Bone marrow (tissue), 2 donors: Measurements from ENCODE around the gene ADGRG6.

Source experiments
- DNase-seq, 2 donors: peaks; one replicate each; lab custom pipeline; 2025; lab: John Stamatoyannopoulos, UW

Gene ADGRG6

GRCh38 chr6:142376800-142377496, 75.1 kb downstream of the ADGRG6 start:
- no peak for DNase-seq

DNA sequence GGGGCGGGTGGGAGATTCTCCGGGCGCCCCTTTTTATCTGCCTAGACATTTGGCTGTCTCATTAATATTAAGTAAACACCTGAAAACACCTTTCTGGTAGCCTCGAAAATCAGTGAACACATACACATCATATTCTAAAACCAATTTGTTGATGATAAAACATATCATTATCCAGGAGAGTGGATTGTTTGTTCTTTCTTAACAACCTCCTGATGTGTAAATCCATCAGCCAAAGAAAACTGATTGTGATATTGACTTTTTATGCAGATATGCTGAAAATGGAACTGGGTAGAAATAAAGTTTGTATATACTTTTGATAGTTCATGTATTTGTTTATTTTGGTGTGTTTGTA, 75.7 kb downstream of the ADGRG6 start:
- no peak for DNase-seq

- DNase-seq: no peak
Measured at GRCh38 chr6:142378138-142378875, 76.5 kb downstream of the ADGRG6 start.

- no peak for DNase-seq
Measured at GRCh38 chr6:142380626-142381025, 78.8 kb downstream of the ADGRG6 start.

GRCh38 chr6:142381181-142381580, 79.4 kb downstream of the ADGRG6 start:
- DNase-seq: no peak

GRCh38 chr6:142381845-142382378, 80.1 kb downstream of the ADGRG6 start:
- DNase-seq: no peak

- DNase-seq: no peak
Measured at GRCh38 chr6:142384519-142385254, 82.9 kb downstream of the ADGRG6 start.

DNA sequence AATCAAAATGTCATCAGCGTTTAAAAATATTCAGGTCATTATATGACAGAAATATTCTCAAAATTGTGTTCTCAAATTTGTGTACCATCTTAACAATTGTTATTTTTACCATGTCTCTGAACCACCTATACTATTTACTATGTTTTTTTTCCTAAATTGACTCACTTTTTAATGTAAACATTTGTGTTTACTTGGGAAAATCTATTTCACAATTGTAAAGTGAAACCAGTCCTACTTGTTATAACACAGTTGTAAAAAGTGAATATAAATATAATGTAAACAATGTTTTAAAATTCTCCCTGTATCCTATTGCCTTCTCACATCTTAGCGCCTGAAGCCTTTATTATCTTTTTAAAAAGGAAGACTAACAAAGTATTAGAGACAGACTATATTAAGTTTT, 83.5 kb downstream of the ADGRG6 start:
- DNase-seq: no peak

GRCh38 chr6:142386657-142387056, 84.8 kb downstream of the ADGRG6 start:
- DNase-seq: no peak

DNA sequence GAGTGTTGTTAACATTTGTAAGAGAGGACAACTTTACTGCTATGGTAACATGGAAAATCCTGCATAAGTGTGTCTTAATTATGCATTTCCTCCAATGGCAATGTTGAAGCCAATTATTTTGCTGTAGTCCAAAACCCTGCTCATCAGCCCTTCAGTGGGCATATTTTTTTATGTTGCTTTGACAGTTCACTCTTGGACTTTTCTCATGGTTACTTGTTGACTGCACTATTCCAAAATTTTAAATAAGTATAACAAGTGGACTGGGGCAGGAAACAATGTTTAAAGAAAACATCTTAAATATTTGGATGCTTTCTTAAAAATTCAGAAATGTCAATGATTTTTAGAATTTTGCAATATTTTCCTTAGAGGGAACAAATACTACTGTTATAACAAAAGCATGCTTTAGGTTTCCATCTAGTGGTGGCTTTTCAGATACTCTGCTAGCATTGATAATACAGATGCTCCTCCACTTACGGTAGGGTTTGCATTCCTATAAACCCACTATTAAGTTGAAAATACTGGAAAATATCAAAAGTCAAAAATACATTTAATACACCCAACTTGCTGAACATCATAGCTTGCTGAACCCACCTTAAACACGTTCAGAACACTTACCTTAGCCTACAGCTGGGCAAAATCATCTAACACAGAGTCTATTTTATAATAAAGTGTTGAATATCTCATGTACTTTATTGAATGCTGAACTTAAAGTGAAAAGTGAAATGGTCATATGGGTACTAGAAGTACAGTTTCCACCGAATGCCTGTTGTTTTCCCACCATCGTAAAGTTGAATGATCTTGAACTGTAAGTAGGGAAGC, 86.4 kb downstream of the ADGRG6 start:
- no peak for DNase-seq

DNA sequence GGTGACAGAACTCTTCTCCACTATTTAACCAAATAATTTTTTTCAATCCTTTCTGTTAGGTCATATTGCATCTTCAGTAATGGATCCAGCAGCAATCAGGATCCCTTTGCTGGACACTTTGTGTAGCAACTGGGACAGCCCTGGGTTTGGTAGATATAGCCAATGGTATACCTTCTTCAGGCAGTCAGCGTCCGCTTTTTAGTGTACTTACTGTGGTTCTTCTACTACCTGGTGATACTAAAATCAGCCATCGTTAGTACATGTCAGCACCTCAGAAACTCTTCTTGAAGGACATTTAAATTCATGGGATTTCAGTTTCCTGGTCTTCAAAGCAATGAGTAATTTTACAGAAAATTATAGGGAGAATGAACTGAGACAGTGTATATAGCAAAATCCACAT, 93.5 kb downstream of the ADGRG6 start:
- DNase-seq: no peak

GRCh38 chr6:142395768-142396231, 94.0 kb downstream of the ADGRG6 start:
- DNase-seq: peak in 1 of 2 donors; percentile 76

DNA sequence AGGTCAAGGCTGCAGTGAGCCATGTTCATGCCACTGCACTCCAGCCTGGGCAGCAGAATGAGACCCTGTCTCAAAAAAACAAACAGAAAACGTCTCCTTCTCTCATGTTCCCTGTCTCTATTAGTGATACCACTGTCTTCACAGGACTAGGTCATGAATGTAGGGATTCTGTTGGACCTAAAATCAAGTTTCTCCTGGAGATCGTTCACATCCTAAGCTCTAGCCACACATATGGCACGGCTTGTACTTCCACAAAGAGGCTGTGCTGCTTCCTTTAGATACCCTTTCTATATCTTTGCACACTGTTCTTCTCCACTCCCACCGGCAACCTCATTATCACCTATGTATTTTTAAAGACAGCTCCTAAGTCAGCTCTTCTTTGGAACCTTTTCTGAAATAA, 96.5 kb downstream of the ADGRG6 start:
- DNase-seq: no peak

DNA sequence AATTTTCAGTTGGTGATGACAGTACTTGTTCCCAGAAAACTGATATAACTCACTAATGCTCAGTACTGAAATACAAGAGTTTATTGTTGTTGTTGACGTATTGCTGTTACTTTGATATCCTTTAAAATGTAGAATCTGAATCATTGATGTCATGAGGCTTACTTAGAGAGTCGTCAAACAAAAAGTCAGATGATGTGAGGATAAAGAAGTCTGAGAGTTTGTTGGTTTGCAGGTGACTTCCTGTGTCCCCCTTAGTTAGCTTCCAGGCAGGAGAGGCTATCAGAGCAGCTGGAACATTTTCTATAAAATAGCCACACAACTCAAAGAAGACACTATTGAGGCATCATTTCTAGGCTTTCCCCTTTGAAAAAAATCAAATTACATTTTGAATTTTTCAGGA, 97.9 kb downstream of the ADGRG6 start:
- DNase-seq: no peak

GRCh38 chr6:142400495-142400894, 98.7 kb downstream of the ADGRG6 start:
- no peak for DNase-seq

DNA sequence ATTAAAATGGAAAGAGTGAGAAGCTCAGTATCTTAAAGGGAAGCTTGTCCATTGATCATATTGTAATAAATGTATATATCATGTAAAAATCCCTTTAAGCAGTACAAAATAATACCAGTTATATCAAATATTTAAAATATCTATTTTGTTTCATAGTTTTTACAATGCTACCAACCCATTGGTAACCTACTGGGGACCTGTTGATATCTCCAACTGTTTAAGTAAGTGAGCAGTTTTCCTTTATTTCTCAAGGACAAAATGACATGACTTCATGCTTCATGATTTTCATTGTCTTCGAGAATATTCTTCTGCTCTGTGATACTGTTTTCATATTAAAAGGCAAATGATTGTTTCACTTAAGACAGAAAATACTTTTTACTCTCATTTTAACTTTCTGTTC, 100.0 kb downstream of the ADGRG6 start:
- no peak for DNase-seq

DNA sequence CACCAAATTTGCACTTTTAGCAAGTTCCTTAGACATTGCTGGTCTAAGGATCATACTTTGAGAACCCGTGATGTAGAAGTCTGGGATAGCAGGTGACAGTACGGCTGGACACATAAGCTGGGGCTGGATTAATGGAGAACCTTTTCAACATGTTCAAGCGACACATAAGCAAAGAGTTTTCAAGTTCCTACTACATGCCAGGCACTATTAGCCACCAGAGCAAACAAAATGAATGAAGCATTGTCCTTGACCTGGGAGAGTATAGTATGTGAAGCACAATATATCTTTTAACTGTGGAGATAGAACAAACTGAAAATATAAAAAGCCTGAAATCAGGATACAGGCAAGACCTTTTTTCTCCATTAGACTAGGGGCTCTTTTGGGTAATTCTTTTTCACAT, 102.9 kb downstream of the ADGRG6 start:
- no peak for DNase-seq

GRCh38 chr6:142406131-142406530, 104.3 kb downstream of the ADGRG6 start:
- DNase-seq: no peak

DNA sequence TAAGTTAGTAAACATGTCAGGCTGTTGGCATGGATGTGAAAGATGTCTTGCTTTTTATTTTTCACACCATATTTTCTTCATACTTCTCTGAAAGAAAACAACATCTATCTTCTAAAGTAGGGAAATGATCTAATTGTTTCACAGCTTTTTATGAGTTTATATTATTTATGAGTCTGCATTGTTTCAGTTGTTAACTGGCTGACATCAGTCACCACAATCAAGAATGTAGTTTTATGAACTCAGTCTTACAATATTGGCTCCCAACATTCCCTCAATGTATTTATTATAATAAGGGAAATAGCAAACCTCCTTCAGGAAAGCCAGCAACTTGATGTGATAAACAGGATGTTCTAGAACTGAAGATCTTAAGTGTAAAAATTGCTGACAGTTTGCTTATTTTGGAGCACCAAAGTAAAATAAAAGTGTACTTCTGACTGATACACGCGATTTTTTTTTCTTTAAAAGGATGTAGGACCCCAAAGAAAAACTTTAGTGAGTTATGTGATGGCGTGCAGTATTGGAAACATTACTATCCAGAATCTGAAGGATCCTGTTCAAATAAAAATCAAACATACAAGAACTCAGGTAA, 106.0 kb downstream of the ADGRG6 start:
- DNase-seq: no peak

DNA sequence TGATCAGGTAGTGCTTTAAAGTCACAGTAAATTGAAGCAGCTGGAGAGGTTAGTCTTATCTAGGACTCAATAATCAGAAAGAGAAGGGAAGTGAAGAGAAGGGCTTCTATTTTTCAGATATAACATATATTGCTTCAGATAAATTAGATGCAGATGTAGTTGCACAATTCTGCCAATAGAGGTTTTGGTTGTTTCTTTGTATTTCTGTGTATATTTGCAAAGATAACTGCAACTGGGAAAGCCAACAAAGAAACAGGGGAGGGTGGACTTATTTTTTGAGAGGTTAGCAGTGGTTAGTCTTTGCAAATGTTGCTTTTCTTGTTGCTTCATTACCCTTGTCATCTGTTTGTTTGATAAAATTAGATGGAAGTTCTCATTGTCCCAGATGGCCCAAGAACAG, 106.6 kb downstream of the ADGRG6 start:
- DNase-seq: no peak

DNA sequence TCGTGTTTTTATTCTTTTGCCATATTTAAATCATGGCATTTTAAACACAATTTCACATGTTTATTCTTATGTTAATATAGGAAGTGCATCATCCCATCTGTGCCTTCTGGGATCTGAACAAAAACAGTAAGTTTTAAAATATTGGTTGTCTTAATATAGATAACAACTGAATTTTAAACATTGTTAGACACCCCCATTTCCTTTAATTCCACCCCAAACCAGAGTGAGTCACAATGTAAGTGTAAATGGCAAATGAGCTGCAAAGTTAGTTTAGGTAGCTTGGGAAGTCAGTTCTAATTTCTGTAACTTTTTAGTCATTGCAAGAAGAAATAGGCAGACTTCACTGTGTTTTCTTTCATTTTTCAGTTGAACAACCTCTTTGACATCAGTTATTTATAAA, 108.0 kb downstream of the ADGRG6 start:
- DNase-seq: no peak
